K562 (cell line): ENCODE measurements around the gene TMA16. TPM values are rescaled to one million over a fixed set of nuclear protein-coding genes. Genes with fewer than 3 reads are reported as not detected.

ENCODE experiments used
- COPS2 ChIP-seq: fragments of 450-650 bp; conservative IDR thresholded peaks from 2 replicates; pipeline ENCODE4 v1.6.1; 2016; ENCODE audit warnings: mild to moderate bottlenecking, moderate library complexity
- ELF4 ChIP-seq: fragments of 450-650 bp; formaldehyde crosslinking; IDR thresholded peaks from 2 replicates; pipeline ENCODE4 v1.4.0; 2022; ENCODE audit warnings: missing genetic modification characterization
- KDM1A ChIP-seq, 2 experiments: fragments of 450-650 bp; IDR thresholded peaks; 2 replicates each; pipeline ENCODE4 v1.6.1; 2016; ENCODE audit warnings: mild to moderate bottlenecking in 2 of 2
- KLF10 ChIP-seq: fragments of 250-450 bp; sonication (Bioruptor Pico); IDR thresholded peaks from 2 replicates; pipeline ENCODE4 v1.6.1; 2021; ENCODE audit warnings: matching md5 sums
- LEF1 ChIP-seq: fragments of 450-650 bp; IDR thresholded peaks from 2 replicates; pipeline ENCODE4 v1.6.1; 2016; ENCODE audit warnings: mild to moderate bottlenecking
- MCM2 ChIP-seq: fragments of 450-650 bp; IDR thresholded peaks from 2 replicates; pipeline ENCODE4 v1.6.1; 2017; ENCODE audit warnings: low read depth, mild to moderate bottlenecking
- MCM7 ChIP-seq, 2 experiments: fragments of 450-650 bp; IDR thresholded peaks; 2 replicates each; pipeline ENCODE4 v1.6.1; 2016 to 2018
- MEIS2 ChIP-seq: fragments of 450-650 bp; IDR thresholded peaks from 2 replicates; pipeline ENCODE4 v1.6.1; 2014; ENCODE audit warnings: mild to moderate bottlenecking; ENCODE audit not compliant: partially characterized antibody
- NEUROD1 ChIP-seq: fragments of 150-350 bp; IDR thresholded peaks from 2 replicates; pipeline ENCODE4 v1.6.1; 2014; ENCODE audit warnings: borderline replicate concordance, low read length, low read depth; ENCODE audit not compliant: partially characterized antibody
- PHB2 ChIP-seq: fragments of 450-650 bp; IDR thresholded peaks from 2 replicates; pipeline ENCODE4 v1.6.1; 2017; ENCODE audit warnings: low read depth
- TAF7 ChIP-seq: fragments of 450-650 bp; IDR thresholded peaks from 2 replicates; pipeline ENCODE4 v1.6.1; 2016; ENCODE audit warnings: missing genetic modification characterization, missing compliant biosample characterization
- polyA plus RNA-seq, 8 experiments: library from polyadenylated mRNA; depleted of rRNA in 4 of 8; stranded (reverse) in 5 of 8; unstranded in 3 of 8; fragments of >200 nt; fragmentation: Nextera tagmentation in 2 of 8; fragmentation: Illumina TruSeq in 1 of 8; extraction: Ambion mirVana in 2 of 8; extraction: Trizol in 1 of 8; gene quantifications; 2 replicates each; pipeline versions ENCODE4 v1.2.1 to v1.2.3, GENCODE V29; 2011 to 2014; ENCODE audit warnings: inconsistent platforms in 1 of 8, missing spikeins in 1 of 8
- total RNA-seq, 7 experiments: library from RNA; depleted of rRNA in 6 of 7; stranded (reverse); fragments of >200 nt in 6 of 7; fragmentation: Illumina TruSeq in 2 of 7; extraction: Trizol in 2 of 7; gene quantifications; 2 replicates each; pipeline versions ENCODE4 v1.2.1 to v1.2.3, GENCODE V29; 2011 to 2021; ENCODE audit warnings: low replicate concordance in 1 of 7
- TF ChIP-seq, protein P1 (sequence below): fragments of 250-450 bp; sonication (Bioruptor Pico); IDR thresholded peaks from 2 replicates; pipeline ENCODE4 v1.5.0; 2021; ENCODE audit warnings: mild to moderate bottlenecking, borderline replicate concordance
- TF ChIP-seq, protein P2 (sequence below), 2 experiments: fragments of 200-800 bp in 1 of 2; sonication (Bioruptor generic) in 1 of 2; sonication (generic) in 1 of 2; formaldehyde crosslinking in 1 of 2; IDR thresholded peaks in 1 of 2; conservative IDR thresholded peaks in 1 of 2; 2 replicates each; pipeline versions ENCODE4 v1.5.0 to v1.6.1; 2016 to 2020; ENCODE audit warnings: missing compliant biosample characterization in 1 of 2, missing genetic modification characterization in 1 of 2, missing genetic modification reagents in 1 of 2
- TF ChIP-seq, protein P3 (sequence below): fragments of 200-800 bp; sonication (Bioruptor generic); IDR thresholded peaks from 2 replicates; pipeline ENCODE4 v1.6.1; 2017; ENCODE audit warnings: missing genetic modification characterization, missing compliant biosample characterization

TMA16 gene
- total and polyA plus RNA-seq, 9 of the 15 experiments (the other 6 are each of a cell fraction or from before 2014, with no cell fraction given) = 27.7 to 74.8 (median 66.6) TPM

DNA sequence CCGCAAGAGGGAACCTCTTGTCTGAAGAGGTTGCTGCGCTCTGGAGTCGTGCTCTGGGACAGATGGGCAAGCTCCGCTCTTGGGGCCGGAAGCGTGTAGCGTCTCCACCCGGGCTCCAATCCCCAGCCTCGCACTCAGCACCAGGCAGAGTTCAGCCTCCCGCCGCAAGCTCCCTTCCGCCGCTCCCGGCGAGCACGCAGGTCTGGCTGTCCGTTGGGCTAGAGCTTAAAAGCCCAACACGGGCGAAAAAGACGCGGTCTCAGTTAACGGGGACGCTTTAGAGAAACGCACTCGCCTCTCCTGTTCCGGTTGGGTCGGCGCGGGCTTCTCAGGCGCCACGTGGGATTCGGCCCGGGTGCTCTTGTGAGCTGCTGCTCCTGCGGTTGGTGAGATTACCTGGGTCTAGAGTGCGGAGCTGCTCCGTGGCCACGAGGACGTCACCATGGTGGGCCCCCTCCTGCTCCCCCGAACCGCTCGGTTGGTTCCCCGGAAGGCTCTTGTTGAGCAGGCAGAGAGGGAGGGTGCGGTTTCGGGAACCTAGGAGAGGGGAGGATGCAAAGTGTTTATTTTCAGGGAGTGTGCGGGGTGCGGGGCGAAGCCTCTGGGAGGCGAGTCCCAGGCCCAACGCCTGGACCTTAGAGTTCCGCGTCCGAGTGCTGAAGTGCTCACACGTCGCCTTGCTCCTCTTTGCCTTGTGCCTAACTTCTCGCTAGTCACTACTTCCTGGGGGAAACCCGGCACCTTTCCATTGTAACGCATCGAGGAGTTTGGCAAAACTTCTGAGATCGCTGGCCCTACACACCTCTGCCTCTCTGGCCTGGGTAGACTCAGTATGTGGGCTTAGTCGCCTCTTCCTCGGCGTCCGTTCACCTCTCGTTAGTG, at the start of gene TMA16 (continued):
- TF ChIP-seq, protein P1, sequence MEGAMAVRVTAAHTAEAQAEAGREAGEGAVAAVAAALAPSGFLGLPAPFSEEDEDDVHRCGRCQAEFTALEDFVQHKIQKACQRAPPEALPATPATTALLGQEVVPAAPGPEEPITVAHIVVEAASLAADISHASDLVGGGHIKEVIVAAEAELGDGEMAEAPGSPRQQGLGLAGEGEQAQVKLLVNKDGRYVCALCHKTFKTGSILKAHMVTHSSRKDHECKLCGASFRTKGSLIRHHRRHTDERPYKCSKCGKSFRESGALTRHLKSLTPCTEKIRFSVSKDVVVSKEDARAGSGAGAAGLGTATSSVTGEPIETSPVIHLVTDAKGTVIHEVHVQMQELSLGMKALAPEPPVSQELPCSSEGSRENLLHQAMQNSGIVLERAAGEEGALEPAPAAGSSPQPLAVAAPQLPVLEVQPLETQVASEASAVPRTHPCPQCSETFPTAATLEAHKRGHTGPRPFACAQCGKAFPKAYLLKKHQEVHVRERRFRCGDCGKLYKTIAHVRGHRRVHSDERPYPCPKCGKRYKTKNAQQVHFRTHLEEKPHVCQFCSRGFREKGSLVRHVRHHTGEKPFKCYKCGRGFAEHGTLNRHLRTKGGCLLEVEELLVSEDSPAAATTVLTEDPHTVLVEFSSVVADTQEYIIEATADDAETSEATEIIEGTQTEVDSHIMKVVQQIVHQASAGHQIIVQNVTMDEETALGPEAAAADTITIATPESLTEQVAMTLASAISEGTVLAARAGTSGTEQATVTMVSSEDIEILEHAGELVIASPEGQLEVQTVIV (CRISPR knock-in tag) = no peak
- peak; percentile 77 for TF ChIP-seq NEUROD1
- TF ChIP-seq MEIS2 = no peak
- TF ChIP-seq COPS2 = no peak
- peak; percentile 91 for TF ChIP-seq TAF7 (tag)
- TF ChIP-seq LEF1 = no peak
- TF ChIP-seq, protein P2, sequence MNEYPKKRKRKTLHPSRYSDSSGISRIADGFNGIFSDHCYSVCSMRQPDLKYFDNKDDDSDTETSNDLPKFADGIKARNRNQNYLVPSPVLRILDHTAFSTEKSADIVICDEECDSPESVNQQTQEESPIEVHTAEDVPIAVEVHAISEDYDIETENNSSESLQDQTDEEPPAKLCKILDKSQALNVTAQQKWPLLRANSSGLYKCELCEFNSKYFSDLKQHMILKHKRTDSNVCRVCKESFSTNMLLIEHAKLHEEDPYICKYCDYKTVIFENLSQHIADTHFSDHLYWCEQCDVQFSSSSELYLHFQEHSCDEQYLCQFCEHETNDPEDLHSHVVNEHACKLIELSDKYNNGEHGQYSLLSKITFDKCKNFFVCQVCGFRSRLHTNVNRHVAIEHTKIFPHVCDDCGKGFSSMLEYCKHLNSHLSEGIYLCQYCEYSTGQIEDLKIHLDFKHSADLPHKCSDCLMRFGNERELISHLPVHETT (CRISPR knock-in tag; conservative IDR thresholded peaks at IDR 0.05 in 1 of 2, IDR thresholded peaks at IDR 0.05 in 1 of 2) = peak in 1 of 2 experiments; percentile 54; a peak in 2 of 4 replicates
- TF ChIP-seq MCM7 (IDR thresholded peaks at IDR 0.05) = no peak
- TF ChIP-seq MCM2 = no peak
- TF ChIP-seq, protein P3, sequence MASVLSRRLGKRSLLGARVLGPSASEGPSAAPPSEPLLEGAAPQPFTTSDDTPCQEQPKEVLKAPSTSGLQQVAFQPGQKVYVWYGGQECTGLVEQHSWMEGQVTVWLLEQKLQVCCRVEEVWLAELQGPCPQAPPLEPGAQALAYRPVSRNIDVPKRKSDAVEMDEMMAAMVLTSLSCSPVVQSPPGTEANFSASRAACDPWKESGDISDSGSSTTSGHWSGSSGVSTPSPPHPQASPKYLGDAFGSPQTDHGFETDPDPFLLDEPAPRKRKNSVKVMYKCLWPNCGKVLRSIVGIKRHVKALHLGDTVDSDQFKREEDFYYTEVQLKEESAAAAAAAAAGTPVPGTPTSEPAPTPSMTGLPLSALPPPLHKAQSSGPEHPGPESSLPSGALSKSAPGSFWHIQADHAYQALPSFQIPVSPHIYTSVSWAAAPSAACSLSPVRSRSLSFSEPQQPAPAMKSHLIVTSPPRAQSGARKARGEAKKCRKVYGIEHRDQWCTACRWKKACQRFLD (CRISPR knock-in tag) = no peak
- no peak for TF ChIP-seq PHB2
- peak; percentile 34; the same call in 1 of the 2 replicates for TF ChIP-seq ELF4 (CRISPR knock-in tag)
- TF ChIP-seq KLF10 (CRISPR knock-in tag) = no peak
- no peak for TF ChIP-seq KDM1A (IDR thresholded peaks at IDR 0.05)
